Measurements from ENCODE around the gene CREB5.

CREB5 gene

DNA sequence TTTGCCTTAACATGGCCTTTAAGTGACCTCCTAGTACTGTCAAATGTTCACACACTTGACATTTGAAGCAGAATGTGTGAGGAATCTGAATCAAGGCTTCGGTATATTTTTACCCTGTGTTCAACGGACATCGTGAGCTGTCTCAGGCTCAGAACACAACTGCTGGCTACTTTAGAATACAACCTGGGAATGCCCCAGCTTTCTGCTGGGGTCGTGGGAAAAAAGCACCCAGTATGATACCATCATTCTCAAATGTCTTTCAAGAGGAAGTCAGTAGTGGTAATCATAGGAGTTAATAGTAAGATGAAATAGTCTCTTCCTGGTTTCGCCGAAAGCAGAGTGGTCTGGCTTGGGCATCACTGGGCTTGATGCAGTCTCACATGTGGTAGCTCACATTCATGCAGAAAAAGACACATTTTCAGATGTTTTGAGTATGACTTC lies 67.2 kb downstream of the CREB5 start:
- DNase-seq (ENCODE audit: low spot score): no peak

DNA sequence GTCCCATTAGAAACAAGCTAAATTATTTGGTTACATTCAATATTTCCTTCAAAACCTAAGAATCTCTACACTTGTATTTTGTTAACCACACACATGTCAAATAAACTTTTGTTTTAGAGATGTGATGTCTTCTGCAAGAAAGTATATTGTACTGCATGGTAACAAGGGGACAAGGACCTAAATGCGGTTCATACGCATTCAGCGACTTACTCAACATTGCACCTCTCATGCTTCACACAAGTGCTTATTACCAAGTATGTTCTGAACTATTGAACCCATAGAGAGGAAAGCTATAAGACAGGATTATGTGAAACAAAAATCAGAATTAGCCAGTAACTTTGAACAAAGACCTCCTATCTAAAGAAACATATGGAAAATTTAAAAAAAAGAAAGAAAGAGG lies 68.3 kb downstream of the CREB5 start:
- DNase-seq (ENCODE audit: low spot score): no peak

DNA sequence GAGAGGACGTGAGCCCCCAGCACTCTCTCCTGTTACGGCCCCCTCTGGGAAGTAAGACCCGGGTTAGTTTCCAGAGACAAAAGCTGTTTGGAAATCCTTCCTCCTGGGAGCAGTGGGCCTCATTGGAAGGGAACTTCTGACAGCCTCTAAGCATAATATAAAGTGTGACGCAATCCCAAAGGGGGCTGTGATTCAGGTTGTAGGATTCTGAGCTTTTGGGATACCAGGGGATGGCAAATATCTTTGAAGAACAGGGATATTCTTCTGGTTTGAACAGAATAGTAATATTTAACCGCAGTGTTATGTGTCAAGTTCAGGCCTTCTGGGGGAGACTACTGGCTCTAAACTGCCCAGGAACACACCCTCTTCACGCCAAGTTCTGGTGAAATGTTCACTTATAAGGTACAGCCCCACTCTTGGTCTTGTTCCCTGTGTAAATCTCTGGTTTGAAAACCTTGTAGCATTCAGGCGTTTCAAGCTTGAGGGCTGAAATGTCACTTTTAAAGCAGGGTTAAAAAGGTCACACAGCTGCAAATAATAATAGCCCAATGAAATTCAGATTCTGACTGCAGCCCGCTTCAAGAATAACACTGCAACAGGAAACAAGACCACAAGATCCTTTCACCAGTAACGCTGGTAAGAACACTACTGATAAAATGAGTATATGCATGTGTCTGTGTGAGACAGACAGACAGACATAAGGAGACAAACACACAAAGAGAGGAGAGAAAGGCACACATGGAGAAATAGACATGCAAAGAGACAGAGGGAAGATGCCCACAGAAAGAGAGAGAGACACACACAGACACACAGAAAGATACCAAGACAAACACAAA lies 69.0 kb downstream of the CREB5 start:
- DNase-seq (ENCODE audit: low spot score): peak; percentile 21

DNA sequence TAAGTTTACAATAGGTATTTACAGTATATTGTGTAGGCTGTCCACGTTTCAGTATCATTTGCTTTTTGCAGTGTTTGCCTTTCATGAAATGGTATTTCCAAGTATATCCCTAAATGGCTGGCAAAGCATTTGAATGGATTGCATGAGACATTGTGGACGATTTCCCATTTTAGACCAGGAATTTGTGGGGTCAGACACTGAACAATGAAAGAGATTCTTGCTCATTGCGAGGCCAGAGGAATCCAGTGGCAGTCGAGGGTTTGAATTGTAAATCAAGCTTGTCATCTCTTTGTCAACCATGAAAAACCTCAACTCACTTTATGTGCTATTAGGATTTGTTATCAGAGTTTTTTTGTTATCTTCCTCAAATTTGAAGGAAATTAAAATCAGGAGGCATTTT lies 70.8 kb downstream of the CREB5 start:
- peak; percentile 50 for DNase-seq (ENCODE audit: low spot score)

DNA sequence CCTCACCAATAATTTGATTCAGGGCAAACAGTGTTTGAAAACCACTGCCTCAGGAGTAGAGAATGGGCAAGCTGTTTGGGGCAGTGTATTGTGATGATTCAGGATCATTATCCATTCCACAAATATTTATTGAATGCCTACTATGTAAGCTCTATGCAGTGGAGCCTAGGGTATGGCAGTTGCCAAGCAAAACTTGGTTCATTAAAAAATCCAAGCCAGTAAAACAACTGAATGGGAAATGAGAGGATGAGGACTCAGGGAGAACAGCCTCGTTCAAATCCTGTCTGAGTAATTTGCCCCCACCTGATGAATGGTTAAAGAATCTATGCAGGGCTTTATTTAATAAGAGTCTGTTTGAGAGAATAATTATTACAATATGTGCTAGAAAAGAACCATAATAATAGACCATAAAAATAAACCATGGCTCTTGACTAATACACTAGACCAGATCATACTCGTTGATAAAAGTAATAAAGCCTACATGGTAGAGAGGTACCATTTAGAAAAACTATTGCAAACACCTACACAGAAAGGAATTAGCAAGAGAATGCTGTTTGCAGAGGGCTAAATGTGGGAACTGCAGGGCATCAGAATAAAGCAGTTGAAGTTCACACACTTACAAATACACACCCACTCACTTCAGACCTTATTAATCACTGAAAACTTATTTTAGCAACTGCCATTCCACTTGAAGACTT lies 71.7 kb downstream of the CREB5 start:
- DNase-seq (ENCODE audit: low spot score): peak; percentile 60

DNA sequence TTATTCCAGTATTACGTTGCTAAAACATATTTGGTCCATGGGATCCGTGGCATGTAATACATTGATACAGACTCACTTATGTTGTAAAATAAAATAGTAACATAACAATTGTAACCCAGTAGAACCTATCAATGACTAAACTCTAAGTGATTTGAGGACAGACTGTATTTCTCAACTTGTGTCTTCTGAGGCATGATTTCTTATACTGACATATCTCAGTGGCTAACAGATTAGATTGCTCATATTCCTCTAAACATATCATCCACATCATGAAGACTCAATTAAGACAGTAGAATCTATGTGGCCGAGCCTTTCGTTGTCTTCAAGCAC lies 72.3 kb downstream of the CREB5 start:
- no peak for DNase-seq (ENCODE audit: low spot score)

DNA sequence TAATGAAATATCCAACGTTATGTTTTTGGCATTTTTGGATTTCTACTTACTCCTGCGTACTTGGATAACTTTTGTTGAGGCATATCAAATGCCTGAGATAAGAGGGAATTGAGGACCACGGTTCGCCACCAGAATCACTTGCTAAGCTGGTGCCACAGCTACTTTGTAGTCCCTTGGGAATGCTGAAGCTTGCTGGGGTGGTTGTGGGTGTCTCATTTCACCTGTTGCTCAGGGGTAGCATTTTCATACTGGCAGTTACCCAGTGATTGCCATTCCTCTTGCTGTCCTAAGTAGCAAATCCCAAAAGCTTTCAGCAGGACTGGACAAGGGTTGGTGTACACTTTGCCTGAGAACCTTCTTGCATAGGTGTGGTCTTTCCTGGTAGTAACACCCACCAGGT lies 75.2 kb downstream of the CREB5 start:
- no peak for DNase-seq (ENCODE audit: low spot score)

DNA sequence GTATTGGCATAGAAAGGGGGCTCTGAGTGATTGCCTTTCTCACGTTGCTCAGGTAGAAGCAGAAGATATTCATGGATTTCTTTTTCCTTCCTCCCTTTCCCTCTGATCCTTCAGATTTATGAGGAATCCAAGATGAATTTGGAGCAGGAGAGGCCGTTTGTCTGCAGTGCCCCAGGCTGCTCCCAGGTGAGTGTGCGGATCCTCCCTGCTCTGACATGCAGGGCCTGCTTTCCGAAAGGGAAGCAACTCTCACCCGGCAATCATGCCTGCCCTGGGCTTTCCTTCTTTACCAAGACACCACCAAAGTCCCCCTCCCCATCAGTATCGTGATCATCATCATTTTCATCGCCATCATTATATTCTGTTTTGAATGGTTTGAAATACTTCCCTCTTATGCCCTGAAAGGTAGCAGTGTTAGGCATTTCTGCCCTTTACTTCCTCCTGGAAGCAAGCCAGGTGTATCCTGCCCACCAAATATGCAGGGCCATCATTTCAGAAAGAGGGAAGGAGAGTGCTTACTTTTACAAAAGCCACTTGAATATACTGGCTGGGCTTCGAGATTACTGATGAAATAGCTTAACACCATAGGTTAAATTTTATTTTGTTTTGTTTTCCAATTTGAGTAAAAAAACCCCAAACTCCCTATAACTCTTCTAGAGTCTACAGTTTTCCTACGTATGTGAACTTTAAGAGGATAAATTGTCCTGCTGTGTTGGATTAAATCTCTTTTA lies 75.9 kb downstream of the CREB5 start:
- no peak for DNase-seq (ENCODE audit: low spot score)

DNA sequence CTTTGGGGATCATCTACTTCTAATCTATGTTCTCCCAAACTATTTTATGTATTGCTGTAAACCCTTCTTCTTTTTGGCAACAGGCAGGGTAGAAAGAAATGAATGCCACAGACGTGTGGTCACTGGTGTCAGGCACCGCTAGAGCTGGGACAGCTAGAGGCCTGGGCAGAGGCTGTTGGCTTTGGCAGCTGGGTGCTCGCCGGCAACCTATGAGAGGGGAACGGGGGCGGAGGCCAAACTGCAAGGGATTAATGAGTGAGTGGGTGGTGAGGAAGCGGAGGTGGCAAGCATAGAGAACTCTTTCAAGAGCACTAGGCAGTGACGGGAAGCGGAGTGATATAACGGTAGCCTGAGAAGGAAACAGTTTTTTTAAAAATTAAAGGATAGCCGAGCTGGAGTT lies 78.5 kb downstream of the CREB5 start:
- DNase-seq (ENCODE audit: low spot score): no peak

DNA sequence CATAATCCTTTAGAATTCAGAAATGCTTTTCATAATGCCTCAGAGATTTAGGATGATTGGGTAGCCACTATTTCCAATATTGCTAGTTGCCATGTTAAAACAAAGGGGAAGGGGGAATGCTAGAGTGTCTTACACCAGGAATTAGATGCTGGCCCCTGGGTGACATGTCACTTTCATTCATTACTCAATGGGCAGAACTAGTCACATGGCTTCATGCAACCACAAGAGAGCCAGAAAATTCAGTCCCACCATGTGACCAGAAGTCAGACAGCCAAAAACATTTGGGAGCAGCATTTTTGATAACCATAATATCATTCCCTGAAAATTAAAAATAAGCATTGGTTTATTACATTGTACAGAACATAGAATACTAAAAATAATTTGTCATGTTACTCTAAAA lies 81.2 kb downstream of the CREB5 start:
- DNase-seq (ENCODE audit: low spot score): no peak

DNA sequence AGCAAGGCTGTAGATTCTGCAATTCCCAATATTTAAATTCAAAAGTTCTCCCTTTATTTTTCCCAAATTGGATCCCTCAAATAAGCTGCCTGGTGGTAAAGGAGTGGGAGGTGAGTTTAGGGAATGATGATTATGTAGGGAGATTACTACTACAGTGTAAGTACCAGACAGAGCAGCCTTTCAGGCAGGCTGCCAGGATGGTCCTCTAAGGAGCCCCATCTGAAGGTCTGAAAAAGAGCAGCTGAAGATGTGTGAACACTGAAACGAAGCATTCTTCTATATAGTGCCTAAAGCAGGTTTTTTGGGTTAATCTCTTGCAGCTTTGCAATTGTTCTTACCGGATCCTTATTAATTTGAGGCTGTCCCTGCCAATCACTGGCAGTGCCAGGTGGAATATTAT lies 84.7 kb downstream of the CREB5 start:
- DNase-seq (ENCODE audit: low spot score): no peak

DNA sequence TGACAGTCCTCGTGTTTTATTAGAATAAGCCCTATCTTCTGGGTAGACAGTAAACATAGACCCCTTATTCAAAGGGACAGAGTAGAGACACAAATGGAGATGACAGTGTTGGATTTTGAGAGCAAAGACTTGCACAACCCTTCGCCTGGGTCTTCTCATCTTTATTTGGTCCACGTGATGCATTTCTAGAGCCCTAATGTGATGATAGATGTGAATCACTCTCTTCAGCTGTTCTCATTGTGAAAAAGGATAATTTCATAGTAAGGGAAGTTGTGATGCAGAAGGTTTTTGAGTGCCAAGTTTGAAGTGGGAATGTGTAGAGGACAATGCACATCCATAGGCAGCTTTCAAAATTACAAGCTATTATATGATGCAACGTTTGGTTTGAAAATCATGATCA lies 86.3 kb downstream of the CREB5 start:
- DNase-seq (ENCODE audit: low spot score): no peak

DNA sequence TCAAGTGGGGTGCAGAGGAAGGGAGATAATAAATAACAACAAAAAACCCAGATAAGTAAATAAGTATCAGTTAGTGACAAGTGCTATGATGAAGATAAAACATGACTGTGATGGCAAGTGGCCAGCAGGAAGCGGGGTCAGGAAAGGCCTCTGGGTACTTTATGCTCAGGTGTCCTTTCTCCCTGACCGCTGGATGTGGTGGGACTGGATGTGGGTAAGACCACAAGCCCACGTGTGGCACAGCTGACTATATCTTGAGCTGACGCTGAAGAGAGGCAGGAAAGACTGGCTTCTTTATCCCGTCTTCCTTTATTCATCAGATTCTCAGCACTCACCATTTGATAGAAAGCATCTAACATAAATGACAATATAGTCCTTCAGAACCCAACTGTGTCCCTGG lies 87.8 kb downstream of the CREB5 start:
- no peak for DNase-seq (ENCODE audit: low spot score)

DNA sequence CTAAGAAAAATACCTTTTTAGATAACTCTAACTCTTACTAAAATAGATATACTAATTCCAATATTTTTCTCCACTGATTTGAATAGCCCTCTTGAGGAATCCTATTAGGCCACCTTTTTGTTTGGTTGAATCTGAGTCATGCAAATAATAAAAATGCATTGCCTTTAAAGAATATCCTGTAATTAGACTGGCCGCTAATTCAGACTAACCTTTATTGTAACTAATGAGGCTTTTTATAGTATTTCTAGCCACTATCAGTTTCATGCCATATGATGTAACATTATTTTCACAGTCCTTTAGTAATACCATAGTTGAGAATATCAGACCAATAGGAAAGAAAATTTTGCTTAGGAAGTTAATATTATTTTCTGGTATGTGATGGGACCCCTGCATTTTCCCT lies 90.1 kb downstream of the CREB5 start:
- no peak for DNase-seq (ENCODE audit: low spot score)

DNA sequence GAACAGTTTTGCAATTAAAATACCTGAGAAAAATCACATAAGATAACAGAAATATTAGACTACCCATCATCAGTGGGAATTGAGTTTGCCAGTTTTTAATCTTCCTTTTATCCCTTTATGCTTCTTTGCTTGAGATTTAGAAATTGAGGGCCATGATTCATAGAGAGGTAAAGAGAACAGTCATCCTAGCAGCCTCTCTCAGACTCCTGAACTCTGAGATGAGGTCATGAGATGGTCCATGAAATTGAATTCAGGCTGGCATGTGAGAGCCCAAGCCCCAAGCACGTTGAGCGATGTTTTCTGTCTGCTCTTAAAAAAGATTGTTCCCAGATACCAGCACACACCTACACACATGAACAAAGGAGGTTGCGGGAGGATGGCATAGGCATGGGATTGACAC lies 91.1 kb downstream of the CREB5 start:
- no peak for DNase-seq (ENCODE audit: low spot score)

DNA sequence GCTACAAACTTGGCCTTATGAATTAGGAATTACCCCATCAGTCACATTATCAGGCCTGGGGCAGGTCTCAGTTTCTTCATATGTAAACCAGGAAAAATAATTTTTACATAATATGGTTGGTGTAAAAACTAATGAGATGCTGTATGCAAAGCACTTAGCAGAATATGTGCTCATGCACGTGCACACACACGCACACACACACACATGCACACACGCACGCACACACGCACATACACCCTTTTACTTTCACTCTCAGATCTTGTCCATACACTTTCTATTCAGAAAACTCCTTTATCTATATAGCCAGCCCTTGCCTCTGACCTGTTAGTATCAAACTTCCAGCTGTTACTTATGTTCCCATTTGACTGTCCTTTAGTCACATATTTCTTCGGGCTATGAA lies 92.7 kb downstream of the CREB5 start:
- DNase-seq (ENCODE audit: low spot score): no peak

DNA sequence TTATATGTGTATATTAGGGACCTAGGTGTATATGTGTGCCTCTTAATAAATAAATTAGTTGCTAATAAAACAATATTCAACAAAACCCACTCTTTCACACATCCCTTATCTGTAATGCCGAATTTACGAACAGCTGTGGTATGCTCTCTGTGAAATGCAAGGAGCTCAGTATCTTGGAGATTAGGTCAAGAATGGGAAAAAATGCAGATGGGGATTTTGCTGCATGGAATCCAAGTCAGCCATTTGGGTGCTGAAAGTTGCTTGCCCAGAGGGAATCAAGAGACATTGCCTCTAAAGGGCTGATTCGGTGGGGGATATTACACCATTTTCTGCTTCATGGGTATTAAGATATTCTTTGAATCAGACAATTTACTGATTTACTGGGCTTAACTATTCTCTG lies 93.5 kb downstream of the CREB5 start:
- no peak for DNase-seq (ENCODE audit: low spot score)

DNA sequence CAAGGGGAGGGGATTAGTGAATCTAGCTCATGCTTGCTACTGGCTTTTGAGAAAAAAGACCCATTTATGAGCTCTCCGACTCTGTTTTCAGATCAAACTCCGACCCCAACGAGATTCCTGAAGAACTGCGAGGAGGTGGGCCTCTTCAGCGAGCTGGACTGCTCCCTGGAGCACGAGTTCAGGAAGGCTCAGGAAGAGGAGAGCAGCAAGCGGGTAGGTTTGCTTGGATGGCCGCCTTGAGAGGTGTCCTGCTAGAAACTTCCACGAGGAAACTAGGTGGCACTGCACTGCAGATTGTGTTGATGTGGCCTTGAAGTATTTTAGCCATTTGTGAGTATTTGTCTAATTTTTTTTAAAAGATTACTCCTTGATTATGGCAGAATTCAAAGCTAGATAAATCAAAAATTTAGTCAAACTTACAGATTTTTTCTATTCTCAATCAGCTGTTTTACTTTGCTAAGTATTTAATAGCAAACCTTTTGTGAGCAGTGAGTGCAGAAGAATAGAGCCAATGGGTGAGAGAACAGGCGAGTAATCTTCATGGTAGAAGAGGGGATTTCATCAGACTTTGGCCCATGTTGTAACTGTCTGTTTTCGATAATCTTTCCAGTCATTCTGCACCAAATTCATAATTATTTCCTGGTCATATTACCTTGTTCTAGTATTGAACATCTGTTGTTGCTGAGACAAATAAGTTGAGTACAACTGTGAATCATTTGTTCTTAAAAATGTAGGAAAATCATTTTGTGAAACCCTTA lies 95.4 kb downstream of the CREB5 start:
- DNase-seq (ENCODE audit: low spot score): no peak

DNA sequence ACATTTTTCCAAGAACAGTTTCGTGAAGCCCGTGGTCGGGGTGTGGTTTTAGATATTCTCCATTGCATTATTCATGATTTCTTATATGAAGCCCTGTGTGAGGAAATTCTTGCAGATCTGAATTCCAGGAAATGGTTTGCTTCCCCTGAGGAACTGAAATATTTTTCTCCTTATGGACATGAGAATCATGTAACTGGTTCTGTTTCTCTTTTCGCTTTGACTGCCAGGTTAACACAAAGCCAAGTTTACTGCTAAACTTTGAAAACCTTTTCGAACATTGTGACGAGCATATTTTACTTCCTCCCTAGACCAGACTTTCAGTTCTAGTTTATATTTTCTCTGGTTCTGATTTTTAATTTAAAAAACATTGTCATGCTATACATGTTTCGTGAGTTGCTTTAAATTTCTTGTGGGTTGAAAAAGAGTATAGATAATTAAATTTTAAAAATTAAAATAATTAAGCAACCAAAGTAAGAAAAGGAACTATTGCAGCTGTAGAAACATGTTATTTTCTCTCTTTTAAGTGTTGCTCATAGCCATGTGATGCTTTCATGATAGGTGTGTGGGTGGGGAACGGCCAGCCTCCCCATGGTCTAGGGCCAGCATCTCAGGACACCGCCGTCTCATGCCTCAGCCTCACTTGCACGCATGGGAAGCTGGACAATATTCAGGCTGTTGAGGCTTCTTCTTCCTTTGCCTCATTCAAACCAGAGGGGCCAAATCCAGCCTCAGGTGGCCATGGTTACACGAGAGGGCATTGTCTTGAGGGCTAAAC lies 97.1 kb downstream of the CREB5 start:
- no peak for DNase-seq (ENCODE audit: low spot score)

DNA sequence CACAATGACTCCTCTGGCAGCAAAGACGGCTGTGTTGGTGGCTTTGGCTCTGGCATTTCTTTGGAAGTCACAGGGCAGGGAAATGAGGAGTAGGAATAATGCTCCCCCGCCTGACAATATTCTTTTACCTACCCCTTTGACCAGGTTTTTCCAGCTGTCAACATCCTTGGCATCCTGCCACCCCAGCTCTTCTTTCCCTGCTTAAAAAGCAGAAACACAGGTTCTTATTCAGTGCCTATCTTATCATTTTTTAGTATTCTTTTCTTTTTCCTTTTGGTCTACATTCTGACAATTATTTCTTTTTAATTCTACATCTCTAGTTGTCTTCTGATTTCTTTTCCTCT lies 97.7 kb downstream of the CREB5 start:
- DNase-seq (ENCODE audit: low spot score): no peak

DNA sequence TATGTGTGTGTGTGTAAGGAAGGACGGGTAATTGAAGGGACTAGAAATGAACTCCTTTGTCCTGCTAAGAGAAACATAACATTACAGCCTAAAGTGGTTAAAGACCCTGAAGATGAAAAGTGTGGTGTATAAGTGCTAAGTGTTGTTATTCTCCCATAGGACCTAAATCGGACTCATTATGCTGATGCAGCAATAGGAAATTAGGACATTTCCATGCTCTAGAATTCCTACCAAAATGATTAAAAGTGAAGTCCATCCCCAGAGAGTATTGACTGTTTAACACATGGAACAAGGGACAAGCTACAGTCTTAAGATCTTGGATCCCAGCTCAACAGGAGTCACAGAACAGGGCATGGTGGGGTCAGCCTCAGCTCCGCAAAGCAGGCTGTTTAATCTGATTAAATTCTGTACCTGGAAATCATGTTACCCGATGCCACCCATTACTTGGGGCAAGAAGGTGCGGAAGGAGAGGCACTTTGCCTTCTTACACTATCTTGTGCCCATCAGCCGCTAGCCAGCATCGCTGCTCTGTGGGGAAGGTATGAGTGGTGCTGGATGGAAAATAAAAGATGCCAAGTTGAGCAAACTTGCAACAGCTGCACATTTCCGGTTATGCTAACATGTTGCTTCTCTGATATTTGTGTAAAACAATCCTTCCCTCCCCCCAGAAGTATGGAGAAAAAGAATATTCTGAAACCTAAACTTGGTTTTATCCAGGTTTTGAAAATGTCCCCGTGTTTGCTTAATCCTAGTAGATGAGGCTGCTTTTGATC lies 100.5 kb downstream of the CREB5 start:
- no peak for DNase-seq (ENCODE audit: low spot score)

All from AG20443 (cell line).